ENCODE measurements around the gene SYF2.

DNA sequence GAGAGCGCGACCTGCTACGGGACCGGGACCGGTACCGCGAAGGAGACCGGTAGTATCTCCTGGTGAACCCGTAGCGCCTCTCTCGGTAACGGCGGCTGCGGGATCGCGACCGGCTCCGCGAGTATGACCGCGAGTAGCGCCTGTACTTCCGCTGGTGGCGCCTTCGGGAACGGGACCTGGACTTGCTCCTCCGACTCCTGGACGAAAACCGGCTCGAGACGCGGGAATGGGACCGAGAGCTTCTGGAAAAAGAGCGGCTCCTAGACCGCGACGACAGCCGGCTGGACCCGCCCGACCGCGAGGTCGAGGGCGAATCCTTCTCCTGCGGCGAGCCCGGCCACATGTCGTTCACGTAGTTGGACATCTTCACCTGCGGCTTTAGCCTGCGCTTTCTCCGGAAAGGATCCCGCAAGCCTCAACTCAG lies 14.3 kb upstream of the SYF2 start:
- TF ChIP-seq, protein P1, sequence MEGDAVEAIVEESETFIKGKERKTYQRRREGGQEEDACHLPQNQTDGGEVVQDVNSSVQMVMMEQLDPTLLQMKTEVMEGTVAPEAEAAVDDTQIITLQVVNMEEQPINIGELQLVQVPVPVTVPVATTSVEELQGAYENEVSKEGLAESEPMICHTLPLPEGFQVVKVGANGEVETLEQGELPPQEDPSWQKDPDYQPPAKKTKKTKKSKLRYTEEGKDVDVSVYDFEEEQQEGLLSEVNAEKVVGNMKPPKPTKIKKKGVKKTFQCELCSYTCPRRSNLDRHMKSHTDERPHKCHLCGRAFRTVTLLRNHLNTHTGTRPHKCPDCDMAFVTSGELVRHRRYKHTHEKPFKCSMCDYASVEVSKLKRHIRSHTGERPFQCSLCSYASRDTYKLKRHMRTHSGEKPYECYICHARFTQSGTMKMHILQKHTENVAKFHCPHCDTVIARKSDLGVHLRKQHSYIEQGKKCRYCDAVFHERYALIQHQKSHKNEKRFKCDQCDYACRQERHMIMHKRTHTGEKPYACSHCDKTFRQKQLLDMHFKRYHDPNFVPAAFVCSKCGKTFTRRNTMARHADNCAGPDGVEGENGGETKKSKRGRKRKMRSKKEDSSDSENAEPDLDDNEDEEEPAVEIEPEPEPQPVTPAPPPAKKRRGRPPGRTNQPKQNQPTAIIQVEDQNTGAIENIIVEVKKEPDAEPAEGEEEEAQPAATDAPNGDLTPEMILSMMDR (IDR thresholded peaks at IDR 0.05), result no peak
- TF ChIP-seq POLR2A (IDR thresholded peaks at IDR 0.05), result no peak
- no peak for TF ChIP-seq EP300 (IDR thresholded peaks at IDR 0.05)
